ENCODE data around the gene FAM78A.
"Not testable (repeated sequence)": the region's sequence is repeated elsewhere in the genome, so short reads cannot be mapped to it uniquely, and the experiment has no call there.

Gene FAM78A

DNA sequence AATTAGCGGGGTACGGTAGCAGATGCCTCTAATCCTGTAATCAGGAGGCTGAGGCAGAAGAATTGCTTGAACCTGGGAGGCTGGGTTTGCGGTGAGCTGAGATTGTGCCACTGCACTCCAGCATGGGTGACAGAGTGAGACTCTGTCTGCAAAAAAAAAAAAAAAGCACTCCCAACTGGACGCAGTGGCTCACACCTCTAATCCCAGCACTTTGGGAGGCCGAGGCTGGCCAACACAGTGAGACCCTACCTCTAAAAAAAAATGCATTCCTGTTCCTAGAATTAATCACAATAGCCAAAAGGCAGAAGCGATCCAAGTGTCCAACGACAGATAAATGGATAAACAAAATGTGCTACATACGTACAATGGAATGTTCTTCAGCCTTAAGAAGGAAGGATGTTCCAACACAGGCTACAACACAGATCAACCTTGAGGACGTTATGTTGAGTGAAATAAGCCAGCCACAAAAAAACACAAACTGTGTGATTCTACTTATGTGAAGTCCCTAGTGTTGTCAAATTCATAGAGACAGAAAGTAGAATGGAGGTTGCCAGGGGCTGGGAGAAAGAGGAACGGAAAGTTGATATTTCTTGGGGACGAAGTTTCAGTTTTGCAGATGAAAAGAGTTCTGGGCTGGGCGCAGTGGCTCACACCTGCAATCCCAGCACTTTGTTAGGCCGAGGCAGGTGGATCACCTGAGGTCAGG, 13.8 kb downstream of the FAM78A start:
- no peak for DNase-seq

GRCh38 chr9:131260751-131261452, 15.4 kb downstream of the FAM78A start:
- DNase-seq = no peak

DNA sequence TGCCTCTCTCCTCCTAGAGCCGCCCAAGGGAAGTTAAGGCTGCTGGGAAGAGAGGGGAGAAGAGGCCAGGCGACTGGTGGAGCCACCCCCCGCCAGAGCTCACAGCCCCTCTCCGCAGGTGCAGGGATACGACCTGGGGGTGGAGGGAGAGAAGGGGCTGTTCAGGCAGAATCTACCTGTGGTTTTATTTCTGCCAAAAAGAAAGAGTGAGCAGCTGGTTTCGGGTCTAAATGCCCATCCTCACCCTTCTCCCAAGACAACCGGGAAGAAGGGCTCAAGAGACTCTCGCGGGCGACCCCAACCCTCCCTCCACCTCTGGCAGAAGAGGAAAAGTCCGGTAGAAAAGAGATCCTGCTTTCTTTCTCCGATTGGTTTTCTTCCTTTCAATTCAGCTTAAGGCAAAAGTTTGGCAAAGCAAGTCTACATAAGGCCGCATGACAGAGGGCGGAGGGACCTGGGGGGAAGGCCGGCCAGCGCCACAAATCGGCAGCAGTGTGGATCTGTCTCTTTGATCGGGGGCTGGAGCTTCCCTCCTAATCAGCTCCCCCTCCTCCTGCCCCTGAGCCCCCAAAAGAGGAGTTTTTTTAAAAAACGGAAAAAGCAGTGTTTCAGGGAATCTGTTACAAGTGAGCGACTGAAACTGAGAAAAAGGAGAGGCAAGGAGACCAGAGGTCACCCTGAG, 16.3 kb downstream of the FAM78A start:
- DNase-seq = no peak

DNA sequence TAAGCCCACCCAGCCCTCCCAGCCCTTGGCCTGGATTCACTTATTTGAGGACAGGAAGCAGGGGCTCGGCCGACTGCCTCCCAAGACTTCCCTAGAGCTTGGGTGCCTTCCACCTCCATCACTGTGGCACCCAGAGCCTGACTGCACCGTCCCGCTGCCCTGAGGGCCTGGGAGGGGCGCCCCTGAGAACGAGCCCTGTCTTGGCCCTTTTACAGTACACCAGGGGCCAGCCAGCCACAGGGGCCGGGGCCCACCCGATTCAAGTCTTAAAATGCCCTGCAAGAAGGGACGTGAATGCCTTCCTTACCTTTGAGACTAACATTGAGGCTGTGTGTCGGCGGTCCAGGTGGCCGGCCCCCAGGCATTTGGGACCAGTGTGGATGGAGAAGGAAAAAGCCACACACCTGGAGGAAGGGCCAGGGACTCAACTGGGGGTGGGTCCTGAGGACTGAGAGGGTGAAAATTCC, 16.8 kb downstream of the FAM78A start:
- no peak for DNase-seq

- DNase-seq = no peak
Observed at GRCh38 chr9:131258698-131259431, 17.4 kb downstream of the FAM78A start.

- no peak for DNase-seq
Observed at GRCh38 chr9:131258186-131258585, 18.1 kb downstream of the FAM78A start.

GRCh38 chr9:131257266-131258025, 18.9 kb downstream of the FAM78A start:
- DNase-seq = no peak

- no peak for DNase-seq
Observed at GRCh38 chr9:131255676-131256197, 20.6 kb downstream of the FAM78A start.

GRCh38 chr9:131254626-131255025, 21.7 kb downstream of the FAM78A start:
- no peak for DNase-seq

DNA sequence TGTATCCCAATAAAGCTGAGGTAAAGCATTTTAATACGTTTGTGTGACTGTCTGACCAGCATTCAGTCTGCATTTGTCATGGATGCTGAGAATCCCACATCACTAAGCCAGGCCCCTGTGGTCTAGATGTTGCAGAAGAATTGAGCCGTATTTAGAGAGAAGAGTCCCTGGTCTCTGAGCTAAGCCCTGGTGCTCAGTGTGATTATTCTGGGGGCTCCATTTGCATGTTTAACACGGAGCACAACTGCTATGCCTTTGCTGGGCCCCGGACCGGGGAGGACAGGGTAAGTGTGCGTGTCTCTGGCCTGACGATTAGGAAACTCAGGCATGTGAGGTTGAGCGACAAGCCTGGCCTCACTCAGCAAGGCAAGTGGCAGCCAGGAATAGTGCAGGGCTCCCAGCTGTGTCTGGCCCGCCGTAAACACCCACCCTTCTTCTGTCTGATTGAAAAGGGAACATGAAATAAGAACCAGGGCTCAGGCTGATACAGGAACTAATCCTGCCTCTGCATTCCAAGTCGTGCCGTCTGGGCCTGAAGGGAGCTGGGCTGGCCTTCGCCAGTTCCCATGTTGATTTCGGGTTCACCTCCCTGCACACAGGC, 22.3 kb downstream of the FAM78A start:
- no peak for DNase-seq

DNA sequence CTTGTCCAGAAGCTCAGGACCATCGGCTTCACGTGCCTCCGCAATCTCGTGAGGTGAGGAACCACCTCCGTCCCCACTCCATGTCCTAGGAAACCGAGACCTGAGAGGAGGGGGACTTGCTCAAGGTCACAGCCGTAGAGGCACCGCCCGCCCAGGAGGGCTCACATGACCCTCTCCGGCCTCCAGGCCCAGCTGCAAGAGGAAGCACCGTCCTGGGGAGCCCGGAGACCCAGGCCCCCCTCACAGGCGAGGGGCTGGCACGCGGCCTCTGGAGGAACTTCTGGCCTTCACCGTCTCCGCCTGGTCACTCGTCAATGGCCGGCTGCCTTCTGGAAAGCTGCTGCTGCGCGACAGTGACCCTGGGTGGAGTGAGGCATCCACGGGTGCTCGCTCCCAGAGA, 24.2 kb downstream of the FAM78A start:
- no peak for DNase-seq

DNA sequence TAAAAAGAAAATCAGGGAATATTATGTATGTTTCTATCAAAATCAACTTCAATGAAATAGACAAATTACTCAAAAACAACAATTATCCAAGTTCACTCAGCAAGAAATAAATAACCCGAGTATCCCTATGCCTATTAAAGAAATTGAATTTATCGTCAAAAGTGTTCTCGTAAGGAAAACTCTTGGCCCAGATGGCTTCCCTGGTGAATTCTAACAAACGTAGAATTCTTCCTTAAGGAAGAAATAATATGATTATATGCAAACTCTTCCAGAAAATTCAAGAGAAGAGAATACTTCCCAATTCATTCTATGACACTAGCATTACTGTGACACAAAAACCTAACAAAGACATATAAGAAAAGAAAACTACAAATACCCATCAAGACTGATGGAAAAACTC, 29.7 kb downstream of the FAM78A start:
- no peak for DNase-seq

DNA sequence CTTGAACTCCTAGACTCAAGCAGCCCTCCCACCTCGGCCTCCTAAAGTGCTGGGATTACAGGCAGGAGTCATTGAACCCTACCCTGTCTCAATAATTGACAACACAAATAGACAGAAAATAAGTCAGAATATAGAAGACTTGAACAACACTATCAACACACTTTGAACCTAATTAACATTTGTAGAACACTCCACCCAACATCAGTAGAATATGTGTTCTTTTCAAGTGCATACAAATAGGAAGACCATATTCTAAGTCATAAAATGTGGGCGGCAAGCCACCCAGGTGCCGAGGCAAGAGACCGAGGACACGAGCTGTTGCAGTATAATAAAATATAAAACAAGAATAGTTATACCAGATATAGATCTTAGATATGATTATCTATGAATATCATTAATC, 32.0 kb downstream of the FAM78A start:
- not testable (repeated sequence) for DNase-seq

DNA sequence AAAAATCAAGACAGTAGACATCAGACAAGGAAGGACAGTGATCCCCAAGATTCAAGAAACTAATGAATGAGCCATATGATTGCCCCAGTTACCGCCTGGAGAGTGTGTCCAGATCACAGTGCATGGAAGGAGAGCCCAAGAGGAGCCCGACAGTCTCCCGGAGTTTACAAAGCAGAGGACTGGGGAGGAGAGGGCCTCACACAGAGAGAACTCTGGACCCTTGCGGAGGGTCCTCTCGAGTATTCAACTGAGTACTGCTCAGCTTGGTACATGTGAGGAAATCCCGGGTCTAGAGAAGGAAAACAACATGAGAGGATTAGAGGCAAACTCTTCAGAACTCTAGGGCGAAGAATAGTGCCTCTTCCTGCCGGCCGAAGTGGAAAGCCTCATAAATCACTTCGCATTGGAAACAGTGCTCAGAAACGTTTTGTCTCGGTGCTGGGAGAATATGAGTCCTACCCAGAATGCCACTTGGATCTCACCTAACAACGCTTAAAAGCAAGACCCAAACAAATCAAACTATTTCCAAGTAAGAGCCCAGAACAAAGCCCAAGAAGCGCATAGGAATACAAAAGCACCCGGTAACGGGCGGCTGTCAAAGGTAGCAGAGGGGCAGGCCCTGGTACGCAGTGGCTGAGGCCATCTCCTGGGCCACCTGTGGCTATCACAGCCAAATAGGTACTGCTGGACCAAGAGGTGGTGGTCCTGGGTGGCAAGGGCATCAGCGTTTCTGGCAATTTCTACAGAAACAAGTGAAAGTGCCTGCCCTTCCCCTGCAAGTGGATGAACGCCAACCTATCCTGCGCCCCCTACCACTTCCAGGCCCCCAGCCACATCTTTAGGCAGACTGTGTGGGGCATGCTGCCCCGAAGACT, 36.0 kb downstream of the FAM78A start:
- no peak for DNase-seq

DNA sequence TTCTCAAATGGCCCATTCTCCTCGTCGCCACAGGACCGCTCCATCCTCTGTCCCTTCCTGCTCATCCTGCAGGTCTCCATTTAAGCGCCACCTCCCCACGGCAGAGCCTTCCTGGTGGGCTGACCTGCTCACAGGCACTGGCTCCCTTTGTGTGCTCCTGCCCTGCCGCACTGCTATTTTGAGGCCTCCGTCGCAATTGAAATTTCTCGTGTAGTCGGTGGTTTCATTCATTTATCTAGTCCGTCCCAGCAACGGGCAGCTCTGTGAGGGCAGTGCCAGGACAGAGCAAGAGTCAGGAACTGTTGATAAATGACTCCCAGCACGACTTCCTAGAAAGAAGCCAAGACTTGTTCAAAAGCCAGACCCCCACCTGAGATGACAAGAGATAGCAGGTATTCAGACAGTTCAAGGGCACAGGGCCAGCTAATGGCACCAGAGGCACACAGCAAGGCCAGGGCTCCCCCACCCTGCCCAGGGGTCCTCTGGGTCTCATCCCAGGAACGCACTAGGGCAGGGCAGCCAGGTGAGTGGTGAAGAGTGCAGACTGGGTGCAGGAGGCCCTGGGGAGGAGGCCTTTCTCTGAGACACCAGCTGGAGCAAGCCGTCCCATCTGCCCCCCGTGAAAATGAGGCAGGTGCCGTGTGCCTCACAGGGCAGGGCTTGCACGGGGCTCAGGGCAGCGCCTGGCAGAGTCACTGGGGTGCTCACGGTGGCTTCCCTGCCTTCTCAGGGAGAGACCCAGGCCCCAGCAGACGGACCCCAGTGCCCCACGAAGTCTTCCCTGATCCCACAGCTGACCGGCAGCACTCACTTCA, 36.9 kb downstream of the FAM78A start:
- DNase-seq = no peak

GRCh38 chr9:131238402-131239021, 37.8 kb downstream of the FAM78A start:
- peak; percentile 6 for DNase-seq

DNA sequence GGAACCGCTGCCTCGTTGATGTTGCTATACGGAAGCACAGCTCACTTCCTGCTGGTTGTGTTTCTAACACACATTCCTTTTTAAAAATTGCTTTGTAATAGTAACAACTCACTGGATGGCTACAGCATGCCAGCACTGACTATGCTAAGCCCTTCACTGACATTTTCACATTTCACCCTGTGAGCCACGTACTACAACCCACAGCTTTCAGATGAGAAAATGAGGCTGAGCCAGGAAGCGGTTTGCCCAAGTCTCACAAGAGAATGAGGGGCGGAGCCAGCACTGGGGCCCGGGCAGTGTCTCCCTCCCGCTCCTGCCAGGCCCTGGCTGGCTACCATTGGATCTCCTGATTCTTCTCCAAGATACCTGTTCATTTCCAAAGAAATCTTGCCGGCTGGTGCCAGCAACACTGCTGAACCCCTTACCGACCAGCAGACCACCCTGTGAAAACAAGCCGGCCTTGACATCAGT, 38.3 kb downstream of the FAM78A start:
- peak; percentile 89 for DNase-seq

GRCh38 chr9:131237291-131237690, 39.0 kb downstream of the FAM78A start:
- no peak for DNase-seq

GRCh38 chr9:131236761-131237160, 39.5 kb downstream of the FAM78A start:
- no peak for DNase-seq
